Mesenchymal stem cell (in vitro differentiated cells and primary cell): Measurements from ENCODE around the gene BOLL.
A peak's percentile ranks its signal among the peaks of the same experiment; 100 is the strongest.
"Not testable (repeated sequence)": the region's sequence is repeated elsewhere in the genome, so short reads cannot be mapped to it uniquely, and the experiment has no call there.

Source experiments
- DNase-seq: peaks from one replicate; pipeline ENCODE4 v3.0.0-alpha.2; 2013
- H2AFZ ChIP-seq: one replicate; pipeline ENCODE4 v1.6.1; 2013; ENCODE audit warnings: low read depth, mild to moderate bottlenecking, control low read depth, inconsistent platforms, low read length, moderate library complexity
- H2AK5ac ChIP-seq: 2 replicates; pipeline ENCODE4 v1.6.1; 2013; ENCODE audit warnings: low read length, moderate library complexity, mild to moderate bottlenecking, inconsistent platforms; ENCODE audit not compliant: severe bottlenecking
- H2BK120ac ChIP-seq: one replicate; pipeline ENCODE4 v1.6.1; 2013; ENCODE audit warnings: low read depth, mild to moderate bottlenecking, inconsistent platforms, low read length, moderate library complexity
- H2BK12ac ChIP-seq, 2 experiments: one replicate each; pipeline ENCODE4 v1.6.1; 2013; ENCODE audit warnings: inconsistent platforms in 2 of 2, low read length in 2 of 2, mild to moderate bottlenecking in 2 of 2, moderate library complexity in 2 of 2, control low read depth in 1 of 2
- H2BK15ac ChIP-seq: one replicate; pipeline ENCODE4 v1.6.1; 2013; ENCODE audit warnings: mild to moderate bottlenecking, low read depth, inconsistent platforms; ENCODE audit not compliant: poor library complexity, severe bottlenecking
- H2BK5ac ChIP-seq: 2 replicates; pipeline ENCODE4 v1.6.1; 2013; ENCODE audit warnings: low read depth, mild to moderate bottlenecking, low read length, control low read depth, inconsistent platforms; ENCODE audit not compliant: poor library complexity, severe bottlenecking
- H3K14ac ChIP-seq, 2 experiments: one replicate each; pipeline ENCODE4 v1.6.1; 2013; ENCODE audit warnings: inconsistent platforms in 2 of 2, low read length in 2 of 2, control low read depth in 1 of 2, mild to moderate bottlenecking in 1 of 2, moderate library complexity in 1 of 2
- H3K18ac ChIP-seq, 2 experiments: one replicate each; pipeline ENCODE4 v1.6.1; 2013; ENCODE audit warnings: inconsistent platforms in 2 of 2, low read length in 2 of 2, control low read depth in 1 of 2, low read depth in 1 of 2, mild to moderate bottlenecking in 1 of 2
- H3K23ac ChIP-seq, 2 experiments: one replicate each; pipeline ENCODE4 v1.6.1; 2013; ENCODE audit warnings: inconsistent platforms in 2 of 2, low read length in 2 of 2, mild to moderate bottlenecking in 2 of 2, moderate library complexity in 2 of 2, control low read depth in 1 of 2
- H3K27ac ChIP-seq: 2 replicates; pipeline ENCODE4 v1.5.1; 2013; ENCODE audit warnings: mild to moderate bottlenecking, moderate library complexity, low read length, control low read depth, inconsistent platforms; ENCODE audit not compliant: poor library complexity, severe bottlenecking
- H3K27me3 ChIP-seq, 2 experiments: 2 replicates each; pipeline versions ENCODE4 v1.6.1 to v1.7.0; 2013; ENCODE audit warnings: low read length in 2 of 2, mild to moderate bottlenecking in 2 of 2, moderate library complexity in 2 of 2, control low read depth in 1 of 2, inconsistent platforms in 1 of 2; ENCODE audit not compliant: control insufficient read depth in 1 of 2, insufficient read depth in 1 of 2
- H3K36me3 ChIP-seq, 2 experiments: 2 replicates each; pipeline versions ENCODE4 v1.6.1 to v1.7.0; 2013; ENCODE audit warnings: low read length in 2 of 2, control low read depth in 1 of 2, inconsistent platforms in 1 of 2, low read depth in 1 of 2, mild to moderate bottlenecking in 1 of 2; ENCODE audit not compliant: insufficient read depth in 2 of 2, control insufficient read depth in 1 of 2
- H3K4ac ChIP-seq, 2 experiments: one replicate each; pipeline ENCODE4 v1.6.1; 2013; ENCODE audit warnings: inconsistent platforms in 2 of 2, low read length in 2 of 2, mild to moderate bottlenecking in 2 of 2, moderate library complexity in 2 of 2, control low read depth in 1 of 2, low read depth in 1 of 2
- H3K4me1 ChIP-seq: 2 replicates; pipeline ENCODE4 v1.6.1; 2013; ENCODE audit warnings: low read depth, low read length, control low read depth; ENCODE audit not compliant: control insufficient read depth, insufficient read depth
- H3K4me2 ChIP-seq: 2 replicates; pipeline ENCODE4 v1.6.1; 2013; ENCODE audit warnings: low read length, mild to moderate bottlenecking, inconsistent platforms; ENCODE audit not compliant: poor library complexity, severe bottlenecking
- H3K4me3 ChIP-seq, 2 experiments: 2 replicates each; pipeline versions ENCODE4 v1.5.1 to v1.7.0; 2013; ENCODE audit warnings: low read length in 2 of 2, mild to moderate bottlenecking in 2 of 2, control low read depth in 1 of 2, low read depth in 1 of 2; ENCODE audit not compliant: insufficient read depth in 1 of 2
- H3K79me1 ChIP-seq: replicated peaks from 2 replicates; pipeline ENCODE4 v1.6.1; 2013; ENCODE audit warnings: mild to moderate bottlenecking, control low read depth, low read length, inconsistent platforms; ENCODE audit not compliant: poor library complexity, severe bottlenecking
- H3K9ac ChIP-seq: 2 replicates; pipeline ENCODE4 v1.7.0; 2013; ENCODE audit warnings: mild to moderate bottlenecking, low read length, moderate library complexity
- H3K9me3 ChIP-seq: 2 replicates; pipeline ENCODE4 v1.7.0; 2013; ENCODE audit warnings: mild to moderate bottlenecking, low read length; ENCODE audit not compliant: control insufficient read depth
- H4K8ac ChIP-seq: one replicate; pipeline ENCODE4 v1.6.1; 2013; ENCODE audit warnings: inconsistent platforms, mild to moderate bottlenecking, low read length, moderate library complexity
- H4K91ac ChIP-seq: one replicate; pipeline ENCODE4 v1.6.1; 2013; ENCODE audit warnings: mild to moderate bottlenecking, low read length, inconsistent platforms
- WGBS: methylation state at CpG from one replicate; pipeline ENCODE4 v1.1.7; 2013; ENCODE audit warnings: mixed read lengths; 5-methylcytosine and 5-hydroxymethylcytosine counted together

BOLL gene

GRCh38 chr2:197710424-197711042 lies 74.6 kb downstream of the BOLL start:
- Histone ChIP-seq H2AFZ (no peak overlapping the region), H3K4me2 (no peak overlapping the region), H3K4ac (no peak overlapping the region), H3K79me1 (peaks cover 8% of the 10 kb centered on the region), H3K4me3 (no peak overlapping the region), H2BK5ac (no peak overlapping the region), H2AK5ac (no peak overlapping the region), H3K4me1 (peaks cover 12% of the 10 kb centered on the region), H3K18ac (no peak overlapping the region), H2BK15ac (no peak overlapping the region), H3K9me3 (no peaks in the 10 kb centered on the region), H3K23ac (no peak overlapping the region), H3K14ac (no peak overlapping the region), H3K27ac (no peak overlapping the region), H2BK12ac (no peak overlapping the region), H2BK120ac (no peak overlapping the region), H3K9ac (no peak overlapping the region), H3K36me3 (no peaks in the 10 kb centered on the region), H4K8ac (no peak overlapping the region), H3K27me3 (no peaks in the 10 kb centered on the region), H4K91ac (no peak overlapping the region)
- DNase-seq: no peak

GRCh38 chr2:197709140-197709539 lies 76.0 kb downstream of the BOLL start:
- Histone ChIP-seq H3K4me1 (peaks cover 12% of the 10 kb centered on the region), H3K9ac (peak overlapping the region; percentile 87), H3K4me3 (peak overlapping the region in 1 of 2 experiments; percentile 97), H2AK5ac (peak overlapping the region; percentile 2)
- not testable (repeated sequence) for H2BK5ac ChIP-seq, H3K18ac ChIP-seq, DNase-seq, H2BK12ac ChIP-seq, H3K79me1 ChIP-seq, H3K36me3 ChIP-seq, H3K27me3 ChIP-seq, H3K23ac ChIP-seq, H3K27ac ChIP-seq, H4K91ac ChIP-seq, H4K8ac ChIP-seq, H3K9me3 ChIP-seq, H3K4me2 ChIP-seq, H2AFZ ChIP-seq, H3K4ac ChIP-seq, H2BK15ac ChIP-seq, H2BK120ac ChIP-seq, H3K14ac ChIP-seq
- 85% methylated on average over 6 of the region's 7 CpGs for WGBS

GRCh38 chr2:197708331-197708730 lies 76.8 kb downstream of the BOLL start:
- Histone ChIP-seq H3K27ac (peak overlapping the region; percentile 14), H2BK15ac (no peak overlapping the region), H2AFZ (no peak overlapping the region), H3K9ac (peak overlapping the region; percentile 87), H2BK5ac (no peak overlapping the region), H2AK5ac (no peak overlapping the region), H3K23ac (no peak overlapping the region), H3K27me3 (no peaks in the 10 kb centered on the region), H3K79me1 (peaks cover 9% of the 10 kb centered on the region), H2BK12ac (no peak overlapping the region), H4K8ac (no peak overlapping the region), H3K4me2 (no peak overlapping the region), H3K14ac (no peak overlapping the region), H3K18ac (no peak overlapping the region), H3K4ac (no peak overlapping the region), H2BK120ac (no peak overlapping the region), H3K36me3 (no peaks in the 10 kb centered on the region), H3K4me3 (peak overlapping the region in 1 of 2 experiments; percentile 97), H4K91ac (no peak overlapping the region), H3K9me3 (no peaks in the 10 kb centered on the region), H3K4me1 (peaks cover 12% of the 10 kb centered on the region)
- peak; percentile 49 for DNase-seq
- WGBS: 17% methylated on average over 2 of the region's 2 CpGs

GRCh38 chr2:197707316-197708213 lies 77.6 kb downstream of the BOLL start:
- Histone ChIP-seq H3K4me1 (peaks cover 12% of the 10 kb centered on the region), H2BK15ac (no peak overlapping the region), H3K14ac (no peak overlapping the region), H4K8ac (no peak overlapping the region), H3K79me1 (peaks cover 9% of the 10 kb centered on the region), H2BK120ac (no peak overlapping the region), H3K9ac (peak overlapping the region; percentile 87), H3K4me2 (peak overlapping the region; percentile 51), H3K18ac (no peak overlapping the region), H4K91ac (no peak overlapping the region), H2AK5ac (peak overlapping the region; percentile 6), H3K9me3 (no peaks in the 10 kb centered on the region), H3K23ac (no peak overlapping the region), H2AFZ (no peak overlapping the region), H3K27me3 (no peaks in the 10 kb centered on the region), H3K4ac (no peak overlapping the region), H2BK12ac (no peak overlapping the region), H2BK5ac (no peak overlapping the region), H3K4me3 (peak overlapping the region in 1 of 2 experiments; percentile 97), H3K36me3 (no peaks in the 10 kb centered on the region), H3K27ac (no peak overlapping the region)
- DNase-seq: peak; percentile 68
- WGBS: 0% methylated on average over 1 of the region's 4 CpGs
